ENCODE results near the gene UGGT2. TPM values are rescaled to one million over a fixed set of nuclear protein-coding genes. Genes with fewer than 3 reads are reported as not detected.

The UGGT2 gene
- total RNA-seq, 1 donor from 2014 or later = 47.5 TPM

- no peaks in the 10 kb centered on the region for H3K27me3 Mint-ChIP-seq (ENCODE audit: low read depth)
- TF ChIP-seq CTCF (IDR thresholded peaks at IDR 0.05; ENCODE audit: unreplicated experiment) = no peak
- H3K36me3 Mint-ChIP-seq = peaks cover 32% of the 10 kb centered on the region
- H3K9me3 Mint-ChIP-seq = peaks cover 16% of the 10 kb centered on the region
- H3K4me1 Mint-ChIP-seq = no peaks in the 10 kb centered on the region
- no peak overlapping the region for H3K4me3 Mint-ChIP-seq
- no peak for DNase-seq (ENCODE audit: low spot score in 2 of 2, unreplicated experiment in 2 of 2)
- H3K27ac Mint-ChIP-seq = no peak overlapping the region
These were observed 131.7 kb downstream of the UGGT2 start for GRCh38 chr13:95921485-95921884.

GRCh38 chr13:95920485-95920884, 132.7 kb downstream of the UGGT2 start:
- TF ChIP-seq CTCF (IDR thresholded peaks at IDR 0.05; ENCODE audit: unreplicated experiment) = no peak
- no peak overlapping the region for H3K4me3 Mint-ChIP-seq

GRCh38 chr13:95918860-95919259, 134.3 kb downstream of the UGGT2 start:
- no peak for TF ChIP-seq CTCF (IDR thresholded peaks at IDR 0.05; ENCODE audit: unreplicated experiment)
- Mint-ChIP-seq H3K4me1 (no peaks in the 10 kb centered on the region), H3K27me3 (ENCODE audit: low read depth) (no peaks in the 10 kb centered on the region), H3K9me3 (peaks cover 17% of the 10 kb centered on the region), H3K27ac (no peak overlapping the region), H3K4me3 (no peak overlapping the region), H3K36me3 (peaks cover 46% of the 10 kb centered on the region)
- no peak for DNase-seq (ENCODE audit: low spot score in 2 of 2, unreplicated experiment in 2 of 2)

More at GRCh38 chr13:95920485-95920884, 132.7 kb downstream of the UGGT2 start:
- Mint-ChIP-seq H3K27ac (no peak overlapping the region), H3K27me3 (ENCODE audit: low read depth) (no peaks in the 10 kb centered on the region), H3K9me3 (peaks cover 17% of the 10 kb centered on the region), H3K4me1 (no peaks in the 10 kb centered on the region), H3K36me3 (peaks cover 40% of the 10 kb centered on the region)
- DNase-seq (ENCODE audit: low spot score in 2 of 2, unreplicated experiment in 2 of 2) = no peak

GRCh38 chr13:95914991-95915501, 138.2 kb downstream of the UGGT2 start:
- Mint-ChIP-seq H3K4me1 (no peaks in the 10 kb centered on the region), H3K9me3 (peaks cover 40% of the 10 kb centered on the region), H3K36me3 (peaks cover 61% of the 10 kb centered on the region), H3K27ac (no peak overlapping the region), H3K27me3 (ENCODE audit: low read depth) (no peaks in the 10 kb centered on the region), H3K4me3 (no peak overlapping the region)
- no peak for TF ChIP-seq CTCF (IDR thresholded peaks at IDR 0.05; ENCODE audit: unreplicated experiment)
- no peak for DNase-seq (ENCODE audit: low spot score in 2 of 2, unreplicated experiment in 2 of 2)

- no peak for DNase-seq (ENCODE audit: low spot score in 2 of 2, unreplicated experiment in 2 of 2)
- TF ChIP-seq CTCF (IDR thresholded peaks at IDR 0.05; ENCODE audit: unreplicated experiment) = no peak
- Mint-ChIP-seq H3K27me3 (ENCODE audit: low read depth) (no peaks in the 10 kb centered on the region), H3K9me3 (peaks cover 43% of the 10 kb centered on the region), H3K4me3 (no peak overlapping the region), H3K36me3 (peaks cover 46% of the 10 kb centered on the region), H3K27ac (no peak overlapping the region), H3K4me1 (no peaks in the 10 kb centered on the region)
These were observed 146.2 kb downstream of the UGGT2 start for GRCh38 chr13:95906999-95907398.

GRCh38 chr13:95903569-95903968, 149.6 kb downstream of the UGGT2 start:
- DNase-seq (ENCODE audit: low spot score in 2 of 2, unreplicated experiment in 2 of 2) = no peak
- H3K9me3 Mint-ChIP-seq = peaks cover 31% of the 10 kb centered on the region
- no peaks in the 10 kb centered on the region for H3K4me1 Mint-ChIP-seq
- no peak for TF ChIP-seq CTCF (IDR thresholded peaks at IDR 0.05; ENCODE audit: unreplicated experiment)
- peaks cover 37% of the 10 kb centered on the region for H3K36me3 Mint-ChIP-seq
- no peaks in the 10 kb centered on the region for H3K27me3 Mint-ChIP-seq (ENCODE audit: low read depth)
- no peak overlapping the region for H3K27ac Mint-ChIP-seq
- H3K4me3 Mint-ChIP-seq = no peak overlapping the region

Measured in mesothelial cell of epicardium (in vitro differentiated cells).